GM19438 (cell line): ENCODE results near the gene C4A.
"Not testable (repeated sequence)": the region's sequence is repeated elsewhere in the genome, so short reads cannot be mapped to it uniquely, and the experiment has no call there.

ENCODE experiments used
- ATAC-seq: cut with Tn5 transposase; IDR thresholded peaks from one replicate; pipeline ENCODE4 v1.9.1; 2021; ENCODE audit warnings: low read depth; ENCODE audit not compliant: unreplicated experiment

C4A gene

GRCh38 chr6:31978831-31979230, 3.0 kb upstream of the C4A start:
- ATAC-seq = no peak

GRCh38 chr6:31979238-31979898, 2.5 kb upstream of the C4A start:
- ATAC-seq = no peak

- ATAC-seq = not testable (repeated sequence)
Observed at GRCh38 chr6:31980195-31980876, 1.5 kb upstream of the C4A start.

DNA sequence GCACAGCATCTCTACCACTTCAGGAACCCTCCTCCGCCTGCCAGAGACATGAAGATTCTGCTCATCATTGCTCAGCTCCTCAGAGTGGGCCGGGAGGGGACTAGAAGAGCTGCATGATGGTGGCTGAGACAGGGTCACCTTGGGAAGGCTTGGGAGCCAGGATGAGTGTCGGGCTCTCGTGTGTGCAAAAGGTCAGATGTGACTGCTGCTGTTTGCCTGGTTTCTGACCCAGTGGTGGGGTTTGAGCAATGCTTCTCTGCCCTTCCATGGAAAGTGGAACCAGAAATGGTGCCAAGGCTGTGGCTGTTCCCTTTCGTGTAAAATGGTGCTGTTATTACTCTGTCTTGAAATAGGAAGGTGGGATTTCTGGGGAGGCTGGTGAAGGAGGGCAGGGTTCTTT, 859 bp upstream of the C4A start:
- ATAC-seq = not testable (repeated sequence)

DNA sequence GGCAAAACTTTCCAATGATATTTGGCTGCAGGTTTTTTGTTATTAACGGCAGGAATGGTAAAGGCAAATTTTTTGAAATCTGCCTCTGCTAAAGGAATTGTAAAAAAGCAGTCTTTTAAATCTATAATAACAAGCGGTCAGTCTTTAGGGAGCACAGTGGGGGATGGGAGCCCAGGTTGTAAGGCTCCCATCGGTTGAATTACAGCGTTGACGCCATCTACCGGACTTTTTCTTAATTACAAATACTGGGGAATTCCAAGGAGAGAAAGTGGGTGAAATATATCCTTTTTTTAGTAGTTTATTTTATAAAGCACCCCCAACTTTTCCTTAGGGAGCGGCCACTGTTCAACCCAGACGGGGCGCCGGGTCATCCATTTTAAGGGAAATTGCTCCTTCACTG, 7.5 kb downstream of the C4A start:
- ATAC-seq = not testable (repeated sequence)

- ATAC-seq = not testable (repeated sequence)
Observed at GRCh38 chr6:31994421-31994820, 12.6 kb downstream of the C4A start.

- not testable (repeated sequence) for ATAC-seq
Observed at GRCh38 chr6:31996385-31996784, 14.5 kb downstream of the C4A start.

DNA sequence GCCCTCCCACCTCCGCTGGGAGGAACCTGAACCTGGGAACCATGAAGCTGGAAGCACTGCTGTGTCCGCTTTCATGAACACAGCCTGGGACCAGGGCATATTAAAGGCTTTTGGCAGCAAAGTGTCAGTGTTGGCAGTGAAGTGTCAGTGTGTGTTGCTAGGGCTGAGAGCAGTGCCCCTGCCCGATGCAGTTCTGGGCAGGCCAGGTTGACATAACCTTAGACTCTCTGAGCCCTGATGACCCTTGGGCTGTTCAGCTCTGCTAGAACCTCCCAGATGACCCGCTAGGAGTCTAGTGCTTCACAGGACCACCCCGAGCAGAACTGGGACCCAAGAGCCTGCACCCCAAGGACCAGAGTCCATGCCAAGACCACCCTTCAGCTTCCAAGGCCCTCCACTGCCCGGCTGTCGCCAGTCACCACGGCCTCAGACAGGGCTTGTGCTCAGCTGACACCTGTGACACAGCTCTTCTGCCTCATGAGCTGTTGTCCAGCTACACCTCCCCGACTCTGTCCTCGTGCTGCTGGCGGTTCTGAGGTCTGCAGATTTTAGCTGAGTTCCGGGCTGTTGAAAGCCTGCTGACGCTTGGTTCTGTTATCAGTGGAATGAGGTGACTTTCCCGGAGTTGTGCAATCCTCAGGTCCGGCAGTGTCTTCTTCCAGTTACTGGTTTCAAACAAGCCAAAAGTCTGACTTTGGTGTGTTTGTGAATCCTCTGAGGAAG, 20.9 kb downstream of the C4A start:
- not testable (repeated sequence) for ATAC-seq

GRCh38 chr6:32003301-32003700, 21.4 kb downstream of the C4A start:
- ATAC-seq = not testable (repeated sequence)

DNA sequence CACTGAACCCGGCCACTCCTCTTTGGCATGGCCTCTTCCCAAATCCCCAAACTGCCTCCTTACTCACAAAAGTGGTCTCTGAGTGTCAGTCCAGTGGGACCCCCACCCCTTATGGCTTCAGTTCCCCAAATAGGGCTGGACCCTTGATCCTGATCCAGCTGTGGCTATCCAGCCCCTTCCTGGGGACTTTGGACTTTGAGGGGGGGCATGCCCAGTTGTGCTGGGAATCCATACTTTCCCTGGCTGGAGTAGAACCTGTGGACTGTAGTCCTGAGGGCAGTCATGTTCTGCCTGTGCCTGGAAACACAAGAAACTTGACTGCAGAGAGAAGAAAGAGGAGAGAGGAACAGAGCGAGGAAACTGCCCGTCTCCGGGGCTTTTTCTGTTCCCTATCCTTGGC, 22.5 kb downstream of the C4A start:
- ATAC-seq = not testable (repeated sequence)

DNA sequence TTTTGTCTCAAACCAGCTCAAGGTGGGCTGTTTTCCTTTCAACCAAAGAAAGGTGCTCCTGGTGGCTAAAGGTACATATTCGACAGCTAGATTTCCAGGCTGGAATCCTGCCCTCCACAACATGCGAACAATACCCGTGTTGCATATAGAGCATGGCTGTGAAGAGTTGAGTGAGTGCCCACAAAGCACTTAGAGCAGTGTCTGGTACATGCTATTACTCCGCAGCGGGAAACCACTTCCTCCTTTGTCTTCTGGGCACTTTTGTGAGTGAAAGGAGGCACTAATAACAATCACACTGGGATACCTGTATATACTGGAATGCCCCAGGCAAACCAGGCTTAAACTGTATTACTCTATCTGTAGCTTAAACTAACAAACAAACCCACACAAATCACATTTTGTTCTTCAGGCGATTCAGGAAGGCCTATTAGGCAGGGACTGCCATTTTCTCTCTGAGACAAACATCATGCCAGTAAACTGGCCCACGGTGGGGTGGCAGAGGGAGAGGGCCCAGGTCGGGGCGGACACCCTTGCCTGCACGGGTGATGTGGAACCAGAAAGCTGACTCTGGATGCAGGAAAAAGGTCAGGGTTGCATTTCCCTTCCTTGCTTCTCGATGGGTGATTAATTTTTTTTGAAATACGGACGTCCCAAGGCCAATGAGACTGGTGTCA, 23.1 kb downstream of the C4A start:
- not testable (repeated sequence) for ATAC-seq

- not testable (repeated sequence) for ATAC-seq
Observed at GRCh38 chr6:32005538-32005880, 23.7 kb downstream of the C4A start.

DNA sequence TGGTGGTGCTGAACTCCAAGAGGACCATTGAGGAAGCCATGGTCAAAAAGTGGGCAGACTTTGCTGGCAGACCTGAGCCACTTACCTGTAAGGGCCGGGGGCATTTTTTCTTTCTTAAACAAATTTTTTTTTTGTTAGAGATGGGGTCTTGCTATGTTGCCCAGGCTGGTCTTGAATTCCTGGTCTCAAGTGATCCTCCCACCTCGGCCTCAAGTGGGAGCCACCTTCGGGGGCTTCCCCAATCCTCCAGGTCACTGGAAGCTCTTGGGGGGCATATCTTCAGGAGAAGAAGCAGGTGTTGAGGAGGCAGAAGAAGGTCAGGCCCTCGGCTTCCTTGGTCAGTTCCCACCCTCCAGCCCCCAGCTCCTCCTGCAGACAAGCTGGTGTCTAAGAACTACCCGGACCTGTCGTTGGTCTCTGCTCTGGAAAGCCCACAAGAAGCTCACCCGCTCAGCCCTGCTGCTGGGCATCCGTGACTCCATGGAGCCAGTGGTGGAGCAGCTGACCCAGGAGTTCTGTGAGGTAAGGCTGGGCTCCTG, 24.2 kb downstream of the C4A start:
- ATAC-seq = not testable (repeated sequence)

DNA sequence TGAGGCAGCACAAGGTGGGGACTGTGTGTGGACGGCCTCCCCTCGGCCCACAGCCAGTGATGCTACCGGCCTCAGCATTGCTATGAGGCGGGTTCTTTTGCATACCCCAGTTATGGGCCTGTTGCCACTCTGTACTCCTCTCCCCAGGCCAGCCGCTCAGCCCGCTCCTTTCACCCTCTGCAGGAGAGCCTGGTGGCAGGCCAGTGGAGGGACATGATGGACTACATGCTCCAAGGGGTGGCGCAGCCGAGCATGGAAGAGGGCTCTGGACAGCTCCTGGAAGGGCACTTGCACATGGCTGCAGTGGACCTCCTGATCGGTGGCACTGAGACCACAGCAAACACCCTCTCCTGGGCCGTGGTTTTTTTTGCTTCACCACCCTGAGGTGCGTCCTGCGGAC, 25.2 kb downstream of the C4A start:
- not testable (repeated sequence) for ATAC-seq

DNA sequence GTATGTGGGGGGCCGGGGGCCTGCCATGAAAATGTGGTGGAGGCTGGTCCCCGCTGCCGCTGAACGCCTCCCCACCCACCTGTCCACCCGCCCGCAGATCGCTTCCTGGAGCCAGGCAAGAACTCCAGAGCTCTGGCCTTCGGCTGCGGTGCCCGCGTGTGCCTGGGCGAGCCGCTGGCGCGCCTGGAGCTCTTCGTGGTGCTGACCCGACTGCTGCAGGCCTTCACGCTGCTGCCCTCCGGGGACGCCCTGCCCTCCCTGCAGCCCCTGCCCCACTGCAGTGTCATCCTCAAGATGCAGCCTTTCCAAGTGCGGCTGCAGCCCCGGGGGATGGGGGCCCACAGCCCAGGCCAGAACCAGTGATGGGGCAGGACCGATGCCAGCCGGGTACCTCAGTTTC, 26.2 kb downstream of the C4A start:
- ATAC-seq = not testable (repeated sequence)

- not testable (repeated sequence) for ATAC-seq
Observed at GRCh38 chr6:32008616-32009015, 26.8 kb downstream of the C4A start.

DNA sequence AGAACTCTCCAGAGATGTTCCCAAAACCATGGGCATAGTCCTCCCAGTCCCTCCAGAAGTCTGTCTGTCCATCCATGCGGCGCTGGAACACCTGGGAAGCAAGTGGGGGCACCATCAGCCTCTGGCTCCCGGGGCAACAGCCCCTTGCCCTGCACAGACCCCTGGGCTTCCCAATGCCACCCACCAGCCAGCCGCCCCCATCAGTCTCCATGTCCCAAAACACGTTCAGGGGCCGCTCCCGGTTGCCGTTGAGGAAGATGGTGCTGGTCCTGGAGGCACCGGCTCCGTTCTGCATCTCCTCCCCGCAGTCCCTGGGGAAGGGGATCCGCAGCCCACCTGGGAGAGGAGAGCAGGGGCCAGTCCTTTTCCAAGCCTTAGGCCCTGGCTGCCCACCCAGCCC, 27.7 kb downstream of the C4A start:
- ATAC-seq = not testable (repeated sequence)

DNA sequence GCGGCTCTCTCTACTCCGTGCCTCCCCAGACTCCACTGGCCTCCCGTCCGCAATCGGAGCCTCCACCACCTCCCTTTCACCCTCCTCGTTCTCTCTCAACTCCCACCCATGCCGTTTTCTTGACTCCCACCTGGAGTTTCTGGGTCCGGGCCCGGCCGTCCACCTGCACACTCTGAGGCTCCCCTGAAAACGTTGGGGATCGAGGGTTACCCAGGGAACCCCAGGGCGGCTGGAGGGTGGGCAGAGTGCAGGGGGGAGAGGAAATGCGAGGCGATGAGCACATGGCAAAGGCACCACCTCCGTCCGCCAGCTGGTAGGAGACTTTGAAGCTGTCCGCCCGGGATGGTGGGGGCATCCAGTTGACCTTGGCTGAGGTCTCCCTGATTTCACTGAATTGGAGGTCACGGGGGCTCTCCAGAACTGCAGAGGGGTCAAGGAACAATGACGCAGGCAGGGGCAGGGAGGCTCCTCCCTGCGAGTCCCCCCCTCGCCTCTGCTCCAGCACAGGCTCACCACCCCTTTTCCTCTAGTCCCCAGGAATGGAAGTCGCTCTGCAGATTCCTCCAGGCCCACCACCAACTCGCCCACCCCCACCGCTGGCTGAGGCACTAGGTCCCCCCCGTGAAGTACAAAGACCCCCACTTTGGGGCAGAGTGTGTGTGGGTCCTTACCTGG, 29.1 kb downstream of the C4A start:
- not testable (repeated sequence) for ATAC-seq

- ATAC-seq = not testable (repeated sequence)
Observed at GRCh38 chr6:32012941-32013617, 31.2 kb downstream of the C4A start.

DNA sequence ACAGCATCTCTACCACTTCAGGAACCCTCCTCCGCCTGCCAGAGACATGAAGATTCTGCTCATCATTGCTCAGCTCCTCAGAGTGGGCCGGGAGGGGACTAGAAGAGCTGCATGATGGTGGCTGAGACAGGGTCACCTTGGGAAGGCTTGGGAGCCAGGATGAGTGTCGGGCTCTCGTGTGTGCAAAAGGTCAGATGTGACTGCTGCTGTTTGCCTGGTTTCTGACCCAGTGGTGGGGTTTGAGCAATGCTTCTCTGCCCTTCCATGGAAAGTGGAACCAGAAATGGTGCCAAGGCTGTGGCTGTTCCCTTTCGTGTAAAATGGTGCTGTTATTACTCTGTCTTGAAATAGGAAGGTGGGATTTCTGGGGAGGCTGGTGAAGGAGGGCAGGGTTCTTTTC, 31.9 kb downstream of the C4A start:
- not testable (repeated sequence) for ATAC-seq
